Activated T-cell treated with anti-CD3 and anti-CD28 coated beads for 4 hours (primary cell): ENCODE results near the gene SMS.
A peak's percentile ranks its signal among the peaks of the same experiment; 100 is the strongest.

Experiments
- DNase-seq: peaks from one replicate; pipeline ENCODE4 v3.0.0-alpha.2; 2020

SMS gene

GRCh38 chrX:21985332-21985777 lies 44.8 kb downstream of the SMS start:
- DNase-seq, result peak; percentile 55

- no peak for DNase-seq
Observed at GRCh38 chrX:21986596-21986995, 46.1 kb downstream of the SMS start.

GRCh38 chrX:21989384-21989783 lies 48.9 kb downstream of the SMS start:
- no peak for DNase-seq

- DNase-seq, result no peak
Observed at GRCh38 chrX:21990832-21991231, 50.3 kb downstream of the SMS start.

GRCh38 chrX:21991504-21991903 lies 51.0 kb downstream of the SMS start:
- DNase-seq, result no peak

- DNase-seq, result no peak
Observed at GRCh38 chrX:21993265-21993664, 52.8 kb downstream of the SMS start.

GRCh38 chrX:21996872-21997455 lies 56.5 kb downstream of the SMS start:
- no peak for DNase-seq

GRCh38 chrX:21998037-21998436 lies 57.5 kb downstream of the SMS start:
- no peak for DNase-seq

GRCh38 chrX:22004866-22005265 lies 64.4 kb downstream of the SMS start:
- DNase-seq, result no peak

GRCh38 chrX:22012051-22012450 lies 71.5 kb downstream of the SMS start:
- DNase-seq, result no peak

GRCh38 chrX:22012931-22013330 lies 72.4 kb downstream of the SMS start:
- DNase-seq, result no peak

GRCh38 chrX:22015139-22015750 lies 74.7 kb downstream of the SMS start:
- DNase-seq, result no peak

GRCh38 chrX:22021751-22022324 lies 81.3 kb downstream of the SMS start:
- DNase-seq, result no peak

GRCh38 chrX:22024577-22024976 lies 84.1 kb downstream of the SMS start:
- no peak for DNase-seq

- DNase-seq, result no peak
Observed at GRCh38 chrX:22025751-22026150, 85.2 kb downstream of the SMS start.

- DNase-seq, result no peak
Observed at GRCh38 chrX:22026731-22027130, 86.2 kb downstream of the SMS start.

GRCh38 chrX:22032084-22032483 lies 91.6 kb downstream of the SMS start, which contains the start of gene PHEX:
Gene PHEX, plus strand, starts transcription at chrX:22032325. Its CDS starts 681 bp downstream, at chrX:22033006.
- no peak for DNase-seq

- DNase-seq, result no peak
Observed at GRCh38 chrX:22032506-22032905, 92.0 kb downstream of the SMS start.

GRCh38 chrX:22033818-22034217 lies 93.3 kb downstream of the SMS start:
- no peak for DNase-seq

- DNase-seq, result no peak
Observed at GRCh38 chrX:22035236-22035635, 94.7 kb downstream of the SMS start.

GRCh38 chrX:22037225-22037624 lies 96.7 kb downstream of the SMS start:
- DNase-seq, result no peak

GRCh38 chrX:22037911-22038537 lies 97.5 kb downstream of the SMS start:
- no peak for DNase-seq

GRCh38 chrX:22039541-22039940 lies 99.0 kb downstream of the SMS start:
- DNase-seq, result no peak

GRCh38 chrX:22040184-22040583 lies 99.7 kb downstream of the SMS start:
- DNase-seq, result no peak
